Stimulated activated CD4-positive, alpha-beta T cell treated with anti-CD3 and anti-CD28 coated beads, Interleukin-1b, Interleukin-23, amount 100 ng/mL, for 1 hour (primary cell): Measurements from ENCODE around the gene CLECL1.
"Not testable (repeated sequence)": the region's sequence is repeated elsewhere in the genome, so short reads cannot be mapped to it uniquely, and the experiment has no call there.

Experiments
- DNase-seq, 2 donors: peaks; one replicate each; pipeline ENCODE4 v3.0.0-alpha.2; 2020; ENCODE audit warnings: low read depth in 2 of 2

The CLECL1 gene

GRCh38 chr12:9751204-9752144, 18.6 kb upstream of the CLECL1 start:
- DNase-seq = no peak

- DNase-seq = peak in 1 of 2 donors; percentile 40
Measured at GRCh38 chr12:9750276-9751203, 17.6 kb upstream of the CLECL1 start.

GRCh38 chr12:9749640-9750039, 16.7 kb upstream of the CLECL1 start:
- no peak for DNase-seq

GRCh38 chr12:9745199-9745598, 12.3 kb upstream of the CLECL1 start:
- no peak for DNase-seq

GRCh38 chr12:9742661-9743060, 9.8 kb upstream of the CLECL1 start:
- DNase-seq = no peak

- no peak for DNase-seq
Measured at GRCh38 chr12:9741726-9742125, 8.8 kb upstream of the CLECL1 start.

- DNase-seq = no peak
Measured at GRCh38 chr12:9740106-9740750, 7.3 kb upstream of the CLECL1 start.

GRCh38 chr12:9739404-9740105, 6.7 kb upstream of the CLECL1 start:
- DNase-seq = not testable (repeated sequence)

- DNase-seq = not testable (repeated sequence)
Measured at GRCh38 chr12:9738905-9739304, 6.0 kb upstream of the CLECL1 start.

- DNase-seq = no peak
Measured at GRCh38 chr12:9736936-9737705, 4.2 kb upstream of the CLECL1 start.

GRCh38 chr12:9735601-9736000, 2.7 kb upstream of the CLECL1 start:
- DNase-seq = no peak

GRCh38 chr12:9731797-9732196, 1.1 kb downstream of the CLECL1 start:
- no peak for DNase-seq

GRCh38 chr12:9731393-9731792, 1.5 kb downstream of the CLECL1 start:
- no peak for DNase-seq

GRCh38 chr12:9730591-9730990, 2.3 kb downstream of the CLECL1 start:
- DNase-seq = no peak

GRCh38 chr12:9730011-9730410, 2.9 kb downstream of the CLECL1 start:
- no peak for DNase-seq

GRCh38 chr12:9729082-9729481, 3.8 kb downstream of the CLECL1 start:
- DNase-seq = no peak

GRCh38 chr12:9727813-9728212, 5.1 kb downstream of the CLECL1 start:
- DNase-seq = no peak

GRCh38 chr12:9725213-9725870, 7.6 kb downstream of the CLECL1 start:
- DNase-seq = no peak

GRCh38 chr12:9724023-9724422, 8.9 kb downstream of the CLECL1 start:
- no peak for DNase-seq
